K562 (cell line): ENCODE measurements around the gene ASIC5. TPM values are rescaled to one million over a fixed set of nuclear protein-coding genes. Genes with fewer than 3 reads are reported as not detected.

ENCODE experiments used
- ATAC-seq: fragments of 200-7000 bp; cut with Tn5 transposase; 3 replicates; pipeline ENCODE4 v1.9.1; 2020; ENCODE audit warnings: moderate library complexity
- BruUV-seq: library from RNA; stranded (reverse); fragments of 400-500 nt; replicated peaks from 2 replicates; lab custom pipeline; 2021; lab: Mats Ljungman, UMichigan
- CTCF ChIA-PET: fragments of 300-600 bp; formaldehyde crosslinking; extraction: SDS; loops from one replicate; lab custom pipeline; 2021; ENCODE audit warnings: low intra/inter-chr PET ratio; lab: Yijun Ruan, JAX
- POLR2A ChIA-PET: fragments of 300-600, 350-650 bp; sonication (Branson Sonifier 250); formaldehyde crosslinking; extraction: SDS; loops from one replicate; lab custom pipeline; 2021; ENCODE audit warnings: antibody characterized with exemption, inconsistent platforms; lab: Yijun Ruan, JAX
- DNase-seq, 4 experiments: peaks; one replicate each; pipeline versions ENCODE4 v3.0.0 to v3.0.0-alpha.2; 2011 to 2018; ENCODE audit warnings: low spot score in 3 of 4, mixed read lengths in 3 of 4; ENCODE audit errors: extremely low read depth in 1 of 4
- FAIRE-seq: peaks from 2 replicates; lab custom pipeline; 2011; peaks lifted over from hg19 to GRCh38; lab: Jason Lieb, UNC
- H2AFZ ChIP-seq: 2 replicates; pipeline ENCODE4 v1.6.0; 2011; ENCODE audit warnings: low read depth, low read length, control low read depth, inconsistent platforms
- H3K27ac ChIP-seq: fragments of 200-600 bp; 3 replicates; pipeline ENCODE4 v1.8.0; 2011; ENCODE audit warnings: low read depth, mild to moderate bottlenecking, control low read depth, inconsistent platforms, low read length, moderate library complexity, mixed read lengths; ENCODE audit errors: extremely low read depth
- H3K27me3 ChIP-seq, 2 experiments: fragments of 300-600 bp in 1 of 2; 2 replicates in 1 of 2; 3 replicates in 1 of 2; pipeline versions ENCODE4 v1.6.0 to v1.8.0; 2011; ENCODE audit warnings: inconsistent platforms in 2 of 2, low read length in 2 of 2, mild to moderate bottlenecking in 1 of 2, mixed read lengths in 1 of 2, moderate library complexity in 1 of 2; ENCODE audit not compliant: control insufficient read depth in 2 of 2, insufficient read depth in 2 of 2
- H3K36me3 ChIP-seq: fragments of 300-600 bp; 3 replicates; pipeline ENCODE4 v1.8.0; 2011; ENCODE audit warnings: mild to moderate bottlenecking, low read length, inconsistent platforms; ENCODE audit not compliant: control insufficient read depth, insufficient read depth
- H3K4me1 ChIP-seq, 2 experiments: fragments of 200-600 bp in 1 of 2; replicated peaks in 1 of 2; 2 replicates in 1 of 2; 3 replicates in 1 of 2; pipeline versions ENCODE4 v1.5.1 to v1.8.0; 2011; ENCODE audit warnings: inconsistent platforms in 2 of 2, low read length in 2 of 2, mild to moderate bottlenecking in 1 of 2, mixed read lengths in 1 of 2, moderate library complexity in 1 of 2; ENCODE audit not compliant: control insufficient read depth in 2 of 2, insufficient read depth in 2 of 2
- H3K4me2 ChIP-seq: 2 replicates; pipeline ENCODE4 v1.6.1; 2011; ENCODE audit warnings: low read length, control low read depth, inconsistent platforms, mixed read lengths; ENCODE audit not compliant: insufficient read depth
- H3K4me3 ChIP-seq: fragments of 200-600 bp; sonication (generic), shearing (Covaris generic); 2 replicates; pipeline ENCODE4 v1.5.1; 2016; ENCODE audit warnings: control low read depth, inconsistent platforms
- H3K79me2 ChIP-seq: fragments of 200-600 bp; 3 replicates; pipeline ENCODE4 v1.8.0; 2011; ENCODE audit warnings: low read length, inconsistent platforms; ENCODE audit not compliant: control insufficient read depth, insufficient read depth
- H3K9ac ChIP-seq, 2 experiments: 2 replicates each; pipeline versions ENCODE4 v1.6.0 to v1.6.1; 2011; ENCODE audit warnings: low read depth in 2 of 2, low read length in 2 of 2, control low read depth in 1 of 2, inconsistent platforms in 1 of 2, mild to moderate bottlenecking in 1 of 2, mixed read lengths in 1 of 2; ENCODE audit not compliant: insufficient read depth in 1 of 2
- H3K9me1 ChIP-seq: one replicate; pipeline ENCODE4 v1.6.0; 2011; ENCODE audit warnings: inconsistent platforms, mild to moderate bottlenecking, low read length, moderate library complexity; ENCODE audit not compliant: control insufficient read depth, insufficient read depth
- H3K9me3 ChIP-seq: replicated peaks from 2 replicates; pipeline ENCODE4 v1.5.1; 2011; ENCODE audit warnings: low read depth, low read length, inconsistent platforms; ENCODE audit not compliant: control insufficient read depth, insufficient read depth
- H4K20me1 ChIP-seq: replicated peaks from 2 replicates; pipeline ENCODE4 v1.6.1; 2011; ENCODE audit warnings: low read length, inconsistent platforms, mixed read lengths; ENCODE audit not compliant: control insufficient read depth, insufficient read depth
- CXXC5 ChIP-seq: fragments of 250-450 bp; sonication (Bioruptor Pico); IDR thresholded peaks from 2 replicates; pipeline ENCODE4 v1.8.0; 2022; ENCODE audit warnings: inconsistent platforms, mild to moderate bottlenecking, moderate library complexity
- FOSL1 ChIP-seq: fragments of 200-800 bp; sonication (Bioruptor generic); conservative IDR thresholded peaks from 2 replicates; pipeline ENCODE4 v1.6.1; 2016; ENCODE audit warnings: missing genetic modification characterization, missing compliant biosample characterization
- HNRNPK ChIP-seq: fragments of 200-400 bp; formaldehyde crosslinking; IDR thresholded peaks from one replicate; pipeline ENCODE4 v1.6.1; 2018; ENCODE audit warnings: mild to moderate bottlenecking, low read depth, low read length; ENCODE audit not compliant: poor library complexity, severe bottlenecking
- MBD1 ChIP-seq: fragments of 250-450 bp; sonication (Bioruptor Pico); IDR thresholded peaks from 2 replicates; pipeline ENCODE4 v1.8.0; 2022; ENCODE audit warnings: inconsistent platforms
- PCBP2 ChIP-seq: fragments of 200-400 bp; formaldehyde crosslinking; IDR thresholded peaks from 2 replicates; pipeline ENCODE4 v1.6.1; 2018; ENCODE audit warnings: low read length, low read depth, mild to moderate bottlenecking, moderate library complexity; ENCODE audit not compliant: poor library complexity, severe bottlenecking
- ZNF124 ChIP-seq: sonication (generic); formaldehyde crosslinking; IDR thresholded peaks from 2 replicates; pipeline ENCODE4 v1.8.1; 2022; ENCODE audit warnings: missing genetic modification reagents
- ZNF551 ChIP-seq: fragments of 250-450 bp; sonication (Bioruptor Pico); IDR thresholded peaks from 2 replicates; pipeline ENCODE4 v1.5.0; 2021; ENCODE audit warnings: mild to moderate bottlenecking, moderate library complexity
- ZNF79 ChIP-seq: fragments of 250-450 bp; sonication (Bioruptor Pico); IDR thresholded peaks from 2 replicates; pipeline ENCODE4 v1.4.0; 2020; ENCODE audit warnings: low read depth, mild to moderate bottlenecking, moderate library complexity
- WGBS: fragments of 100-300 bp; shearing (Covaris generic); methylation state at CpG from one replicate; pipeline ENCODE4 v1.1.6; 2016; ENCODE audit warnings: low coverage, mixed read lengths; ENCODE audit not compliant: insufficient coverage; ENCODE audit errors: missing lambda C conversion rate; 5-methylcytosine and 5-hydroxymethylcytosine counted together
- in situ Hi-C: fragments of 300-500 bp; cut with MboI; formaldehyde crosslinking; loops from 4 replicates; pipeline ENCODE4 v1.15.0; 2018; ENCODE audit warnings: inconsistent platforms, mixed read lengths
- intact Hi-C: fragments of 100-400 bp; cut with micrococcal nuclease; formaldehyde crosslinking; loops from 2 replicates; pipeline ENCODE4 v1.14.2; 2022
- polyA plus RNA-seq, 8 experiments: library from polyadenylated mRNA; depleted of rRNA in 4 of 8; stranded (reverse) in 5 of 8; unstranded in 3 of 8; fragments of >200 nt; fragmentation: Nextera tagmentation in 2 of 8; fragmentation: Illumina TruSeq in 1 of 8; extraction: Ambion mirVana in 2 of 8; extraction: Trizol in 1 of 8; gene quantifications; 2 replicates each; pipeline versions ENCODE4 v1.2.1 to v1.2.3, GENCODE V29; 2011 to 2014; ENCODE audit warnings: inconsistent platforms in 1 of 8, missing spikeins in 1 of 8
- total RNA-seq, 7 experiments: library from RNA; depleted of rRNA in 6 of 7; stranded (reverse); fragments of >200 nt in 6 of 7; fragmentation: Illumina TruSeq in 2 of 7; extraction: Trizol in 2 of 7; gene quantifications; 2 replicates each; pipeline versions ENCODE4 v1.2.1 to v1.2.3, GENCODE V29; 2011 to 2021; ENCODE audit warnings: low replicate concordance in 1 of 7
- TF ChIP-seq, protein P1 (sequence below): fragments of 450-650 bp; formaldehyde crosslinking; IDR thresholded peaks from 2 replicates; pipeline ENCODE4 v1.4.0; 2022; ENCODE audit warnings: mild to moderate bottlenecking, moderate library complexity
- TF ChIP-seq, protein P2 (sequence below): fragments of 450-650 bp; IDR thresholded peaks from 2 replicates; pipeline ENCODE4 v1.6.1; 2016; ENCODE audit warnings: mild to moderate bottlenecking

ASIC5 gene
- total and polyA plus RNA-seq, 9 of the 15 experiments (the other 6 are each of a cell fraction or from before 2014, with no cell fraction given), result not detected

- Histone ChIP-seq H4K20me1 (no peaks in the 10 kb centered on the region), H3K27ac (no peak overlapping the region), H3K9ac (no peak overlapping the region), H3K27me3 (no peaks in the 10 kb centered on the region), H3K9me1 (no peaks in the 10 kb centered on the region), H3K4me3 (no peak overlapping the region), H3K4me2 (no peak overlapping the region), H2AFZ (no peak overlapping the region), H3K9me3 (no peaks in the 10 kb centered on the region), H3K4me1 (no peaks in the 10 kb centered on the region), H3K36me3 (no peaks in the 10 kb centered on the region), H3K79me2 (no peaks in the 10 kb centered on the region)
- WGBS, result 0% methylated on average over 1 of the region's 1 CpG
- FAIRE-seq (no peak), DNase-seq (no peak), ATAC-seq (no peak)
- ChIA-PET CTCF (no interaction called here), POLR2A (no interaction called here)
- in situ Hi-C loops, result no loop called here
- no TSS peak for BruUV-seq
- TF ChIP-seq ZNF124 (CRISPR knock-in tag) (no peak), FOSL1 (0 out of 2 replicates have a peak, but pooled peaks have one; percentile 20), ZNF79 (CRISPR knock-in tag) (no peak)
- TF ChIP-seq, protein P1, sequence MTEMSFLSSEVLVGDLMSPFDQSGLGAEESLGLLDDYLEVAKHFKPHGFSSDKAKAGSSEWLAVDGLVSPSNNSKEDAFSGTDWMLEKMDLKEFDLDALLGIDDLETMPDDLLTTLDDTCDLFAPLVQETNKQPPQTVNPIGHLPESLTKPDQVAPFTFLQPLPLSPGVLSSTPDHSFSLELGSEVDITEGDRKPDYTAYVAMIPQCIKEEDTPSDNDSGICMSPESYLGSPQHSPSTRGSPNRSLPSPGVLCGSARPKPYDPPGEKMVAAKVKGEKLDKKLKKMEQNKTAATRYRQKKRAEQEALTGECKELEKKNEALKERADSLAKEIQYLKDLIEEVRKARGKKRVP (CRISPR knock-in tag), result peak; percentile 56; the same call in 1 of the 2 replicates
- intact Hi-C loops, result no loop called here
Measured at GRCh38 chr4:155911905-155912304, 45.8 kb upstream of the ASIC5 start.

- ChIA-PET POLR2A (no interaction called here), CTCF (no interaction called here)
- H3K4me3 ChIP-seq, result no peak overlapping the region
- TF ChIP-seq ZNF79 (CRISPR knock-in tag), result no peak
- TF ChIP-seq HNRNPK, result peak; percentile 93
- no peak for TF ChIP-seq MBD1
- TF ChIP-seq CXXC5 (CRISPR knock-in tag), result no peak
- no peak for TF ChIP-seq ZNF551 (CRISPR knock-in tag)
- TF ChIP-seq, protein P2, sequence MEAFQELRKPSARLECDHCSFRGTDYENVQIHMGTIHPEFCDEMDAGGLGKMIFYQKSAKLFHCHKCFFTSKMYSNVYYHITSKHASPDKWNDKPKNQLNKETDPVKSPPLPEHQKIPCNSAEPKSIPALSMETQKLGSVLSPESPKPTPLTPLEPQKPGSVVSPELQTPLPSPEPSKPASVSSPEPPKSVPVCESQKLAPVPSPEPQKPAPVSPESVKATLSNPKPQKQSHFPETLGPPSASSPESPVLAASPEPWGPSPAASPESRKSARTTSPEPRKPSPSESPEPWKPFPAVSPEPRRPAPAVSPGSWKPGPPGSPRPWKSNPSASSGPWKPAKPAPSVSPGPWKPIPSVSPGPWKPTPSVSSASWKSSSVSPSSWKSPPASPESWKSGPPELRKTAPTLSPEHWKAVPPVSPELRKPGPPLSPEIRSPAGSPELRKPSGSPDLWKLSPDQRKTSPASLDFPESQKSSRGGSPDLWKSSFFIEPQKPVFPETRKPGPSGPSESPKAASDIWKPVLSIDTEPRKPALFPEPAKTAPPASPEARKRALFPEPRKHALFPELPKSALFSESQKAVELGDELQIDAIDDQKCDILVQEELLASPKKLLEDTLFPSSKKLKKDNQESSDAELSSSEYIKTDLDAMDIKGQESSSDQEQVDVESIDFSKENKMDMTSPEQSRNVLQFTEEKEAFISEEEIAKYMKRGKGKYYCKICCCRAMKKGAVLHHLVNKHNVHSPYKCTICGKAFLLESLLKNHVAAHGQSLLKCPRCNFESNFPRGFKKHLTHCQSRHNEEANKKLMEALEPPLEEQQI, result no peak
- TF ChIP-seq PCBP2, result peak; percentile 82
Measured at GRCh38 chr4:155909615-155910226, 43.6 kb upstream of the ASIC5 start.

More at GRCh38 chr4:155909615-155910226, 43.6 kb upstream of the ASIC5 start:
- H4K20me1 ChIP-seq, result no peaks in the 10 kb centered on the region
- no peaks in the 10 kb centered on the region for H3K4me1 ChIP-seq
- no TSS peak for BruUV-seq
- in situ Hi-C loops, result no loop called here
- H3K9me3 ChIP-seq, result no peaks in the 10 kb centered on the region
- FAIRE-seq (no peak), DNase-seq (no peak), ATAC-seq (no peak)
- no peaks in the 10 kb centered on the region for H3K27me3 ChIP-seq
- 4% methylated on average over 3 of the region's 3 CpGs for WGBS
- no peaks in the 10 kb centered on the region for H3K79me2 ChIP-seq
- H3K27ac ChIP-seq, result no peak overlapping the region
- no peaks in the 10 kb centered on the region for H3K9me1 ChIP-seq
- no peaks in the 10 kb centered on the region for H3K36me3 ChIP-seq
- no peak overlapping the region for H2AFZ ChIP-seq
- intact Hi-C loops, result no loop called here
- no peak overlapping the region for H3K9ac ChIP-seq
- no peak overlapping the region for H3K4me2 ChIP-seq
